ENCODE results near the gene F7. TPM values are rescaled to one million over a fixed set of nuclear protein-coding genes. Genes with fewer than 3 reads are reported as not detected.
A peak's percentile ranks its signal among the peaks of the same experiment; 100 is the strongest.
"Not testable (repeated sequence)": the region's sequence is repeated elsewhere in the genome, so short reads cannot be mapped to it uniquely, and the experiment has no call there.

The F7 gene
- total RNA-seq, 1 donor from 2014 or later = not detected

DNA sequence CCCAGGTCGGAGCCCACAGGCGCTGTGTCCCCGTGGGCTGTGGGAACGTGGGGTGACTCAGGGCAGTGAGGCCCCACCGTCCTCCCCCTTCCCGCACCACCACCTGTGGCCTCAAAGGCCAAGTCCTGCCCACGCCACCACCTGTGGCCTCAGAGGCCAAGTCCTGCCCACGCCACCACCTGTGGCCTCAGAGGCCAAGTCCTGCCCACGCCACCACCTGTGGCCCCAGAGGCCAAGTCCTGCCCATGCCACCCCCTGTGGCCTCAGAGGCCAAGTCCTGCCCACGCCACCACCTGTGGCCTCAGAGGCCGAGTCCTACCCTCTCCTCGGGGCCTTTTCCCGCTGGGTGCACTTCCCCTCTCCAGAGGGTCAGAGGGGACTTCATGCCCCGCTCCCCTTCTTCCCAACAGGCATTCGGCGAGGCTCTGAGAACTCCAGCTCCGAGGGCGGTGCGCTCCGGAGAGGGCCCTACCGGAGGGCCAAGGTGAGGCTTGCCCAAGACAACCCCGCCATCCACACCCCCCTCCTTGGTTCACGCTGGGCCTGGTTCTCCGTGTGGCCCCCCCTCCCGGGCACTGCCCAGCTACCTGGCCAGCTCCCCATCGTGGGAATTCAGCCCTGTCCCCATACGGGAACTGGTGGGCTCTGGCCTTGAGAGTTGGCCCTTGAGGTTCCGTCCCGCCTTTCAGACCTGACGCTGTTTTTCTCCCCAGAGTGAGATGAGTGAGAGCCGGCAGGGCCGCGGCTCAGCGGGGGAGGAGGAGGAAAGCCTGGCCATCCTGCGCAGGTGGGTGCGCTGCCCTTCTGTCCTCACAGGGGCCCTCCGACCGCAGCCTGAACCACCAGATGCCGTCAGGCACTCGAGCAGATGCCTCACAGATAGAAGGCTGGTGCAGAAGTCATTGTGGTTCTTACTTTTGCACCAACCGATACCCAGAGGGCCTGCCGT lies 27.4 kb upstream of the F7 start:
- Histone ChIP-seq H3K4me3 (no peak overlapping the region), H3K36me3 (peaks cover 45% of the 10 kb centered on the region), H3K4me1 (no peaks in the 10 kb centered on the region), H3K27ac (no peak overlapping the region), H3K27me3 (ENCODE audit: low read depth) (no peaks in the 10 kb centered on the region), H3K9me3 (no peaks in the 10 kb centered on the region)
- ATAC-seq (no peak), DNase-seq (peak; percentile 35)
- intact Hi-C loops (cut with DNase I) = no loop called here
- TF ChIP-seq CTCF (IDR thresholded peaks at IDR 0.05) = no peak

GRCh38 chr13:113078902-113079780 lies 26.4 kb upstream of the F7 start:
- Histone ChIP-seq H3K36me3 (peaks cover 42% of the 10 kb centered on the region), H3K4me3 (no peak overlapping the region), H3K27ac (no peak overlapping the region), H3K27me3 (ENCODE audit: low read depth) (no peaks in the 10 kb centered on the region), H3K9me3 (no peaks in the 10 kb centered on the region), H3K4me1 (no peaks in the 10 kb centered on the region)
- ATAC-seq (no peak), DNase-seq (peak; percentile 20)
- TF ChIP-seq CTCF (IDR thresholded peaks at IDR 0.05) = no peak
- intact Hi-C loops (cut with DNase I) = no loop called here

GRCh38 chr13:113079781-113080080 lies 25.9 kb upstream of the F7 start:
- DNase-seq = peak; percentile 14
- intact Hi-C loops (cut with DNase I); H3K9me3 ChIP-seq; ATAC-seq; H3K27ac ChIP-seq; H3K27me3 ChIP-seq (ENCODE audit: low read depth); H3K4me1 ChIP-seq; H3K4me3 ChIP-seq: not testable (repeated sequence)
- H3K36me3 ChIP-seq = peaks cover 42% of the 10 kb centered on the region

DNA sequence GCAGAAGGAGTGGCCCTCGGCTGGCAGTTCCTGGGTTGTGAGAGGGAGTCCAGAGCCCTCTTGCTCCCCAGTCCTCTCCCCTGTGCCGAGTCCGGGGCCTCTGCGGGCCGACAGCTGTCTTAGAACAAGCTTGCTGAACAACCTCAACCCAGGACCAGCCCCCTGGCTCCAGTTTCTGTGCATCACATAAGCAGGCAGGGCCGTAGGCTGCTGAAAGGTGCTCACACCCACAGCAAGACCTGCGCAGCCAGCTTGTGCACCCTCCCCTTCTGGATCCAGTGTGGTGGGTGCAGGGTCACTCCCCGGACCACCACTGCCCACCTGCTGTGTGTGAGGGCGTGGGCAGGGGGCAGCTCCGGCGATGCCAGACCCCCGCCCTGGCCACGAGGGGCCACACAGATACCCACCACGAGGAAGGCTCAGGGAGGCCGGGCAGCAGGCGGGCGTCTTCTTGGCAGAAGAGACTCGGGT lies 25.2 kb upstream of the F7 start:
- no peaks in the 10 kb centered on the region for H3K9me3 ChIP-seq
- H3K36me3 ChIP-seq = peaks cover 39% of the 10 kb centered on the region
- H3K4me1 ChIP-seq = no peaks in the 10 kb centered on the region
- intact Hi-C loops (cut with DNase I) = no loop called here
- TF ChIP-seq CTCF (IDR thresholded peaks at IDR 0.05) = no peak
- H3K4me3 ChIP-seq = no peak overlapping the region
- ATAC-seq (no peak), DNase-seq (no peak)
- H3K27ac ChIP-seq = no peak overlapping the region
- H3K27me3 ChIP-seq (ENCODE audit: low read depth) = no peaks in the 10 kb centered on the region

DNA sequence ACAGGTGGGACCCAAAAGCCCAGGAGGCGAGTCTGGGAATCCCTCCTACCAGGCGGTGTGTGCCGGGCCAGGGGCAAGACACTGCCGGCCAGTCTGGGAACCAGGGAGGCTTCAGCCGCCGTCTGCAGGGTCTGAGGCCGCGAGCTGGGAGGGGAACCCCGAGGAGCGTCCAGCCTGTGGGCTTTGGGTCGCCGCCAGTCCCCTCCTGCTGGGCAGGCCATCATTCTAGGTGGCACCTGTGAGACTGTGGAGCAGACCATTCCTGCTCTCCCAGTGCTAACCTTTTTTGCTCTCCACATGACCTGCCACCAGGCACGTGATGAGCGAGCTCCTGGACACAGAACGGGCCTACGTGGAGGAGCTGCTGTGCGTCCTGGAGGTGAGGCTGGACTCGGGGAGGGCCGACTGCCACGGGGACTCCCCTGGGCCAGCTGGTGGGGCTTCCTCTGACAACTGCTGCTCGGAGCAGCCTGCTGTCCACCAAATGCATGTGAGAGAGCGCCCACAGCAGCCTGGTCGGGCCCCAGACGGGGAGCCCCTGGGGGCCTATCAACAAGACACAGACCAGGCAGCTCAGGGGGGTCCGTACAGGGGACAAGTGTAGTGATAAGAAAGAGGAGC lies 24.6 kb upstream of the F7 start:
- H3K27me3 ChIP-seq (ENCODE audit: low read depth) = no peaks in the 10 kb centered on the region
- H3K36me3 ChIP-seq = peaks cover 33% of the 10 kb centered on the region
- no peaks in the 10 kb centered on the region for H3K4me1 ChIP-seq
- H3K9me3 ChIP-seq = no peaks in the 10 kb centered on the region
- intact Hi-C loops (cut with DNase I) = no loop called here
- H3K27ac ChIP-seq = no peak overlapping the region
- no peak for ATAC-seq
- DNase-seq = no peak
- no peak for TF ChIP-seq CTCF (IDR thresholded peaks at IDR 0.05)
- H3K4me3 ChIP-seq = no peak overlapping the region

Measured in lower lobe of right lung (tissue), 2 donors.